GM12865 (cell line): Measurements from ENCODE around the gene AGTPBP1.

Source experiments
- DNase-seq: peaks from one replicate; pipeline ENCODE4 v3.0.0; 2010; ENCODE audit warnings: low read depth
- H3K4me3 ChIP-seq: 2 replicates; pipeline ENCODE4 v1.5.1; 2011; ENCODE audit warnings: mild to moderate bottlenecking, low read depth, low read length, control low read depth
- CTCF ChIP-seq: IDR thresholded peaks from 2 replicates; pipeline ENCODE4 v1.5.1; 2011; ENCODE audit warnings: low read length, control low read depth, low read depth, inconsistent platforms; ENCODE audit not compliant: insufficient read depth; ENCODE audit errors: missing control alignments

AGTPBP1 gene

GRCh38 chr9:85702191-85702590, 39.6 kb downstream of the AGTPBP1 start:
- no peak for TF ChIP-seq CTCF
- no peak for DNase-seq
- H3K4me3 ChIP-seq: no peak overlapping the region

DNA sequence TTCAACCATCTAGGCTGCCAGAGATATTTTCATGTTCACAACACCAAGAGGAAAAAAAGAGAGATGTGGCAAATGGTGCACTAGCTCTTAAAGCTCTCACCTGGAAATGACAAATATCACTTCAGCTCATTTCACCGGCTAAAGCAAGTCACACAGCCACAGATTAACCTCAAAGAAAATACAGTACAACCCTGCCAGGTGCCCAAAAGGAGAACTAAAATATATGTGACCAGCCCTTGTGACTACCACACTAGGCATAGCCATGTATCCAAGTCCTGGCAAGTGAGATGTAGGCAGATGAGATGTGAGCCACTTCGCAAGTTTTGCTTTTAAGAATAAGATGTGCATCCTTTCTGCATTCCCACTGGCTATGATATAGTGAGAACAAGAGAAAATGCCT, 41.4 kb downstream of the AGTPBP1 start:
- H3K4me3 ChIP-seq: no peak overlapping the region
- no peak for TF ChIP-seq CTCF
- no peak for DNase-seq

DNA sequence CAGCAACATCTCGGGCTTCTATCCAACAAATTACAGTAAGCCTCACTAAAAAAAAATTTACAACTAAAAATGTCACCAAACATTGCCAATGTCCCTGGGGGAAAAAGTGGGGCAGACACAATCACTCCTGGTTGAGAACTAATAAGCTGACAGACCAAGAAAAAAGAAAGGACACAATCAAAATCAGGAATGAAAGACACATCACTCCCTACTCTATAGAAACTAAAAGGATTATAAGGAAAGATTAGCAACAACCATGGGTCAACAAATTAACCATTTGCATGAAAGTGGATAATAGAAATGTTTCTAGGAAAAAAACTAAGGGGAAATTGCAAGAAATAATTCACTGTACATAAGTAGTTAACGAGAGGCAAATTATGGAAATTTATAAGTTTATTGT, 53.4 kb downstream of the AGTPBP1 start:
- no peak overlapping the region for H3K4me3 ChIP-seq
- no peak for DNase-seq
- TF ChIP-seq CTCF: no peak

GRCh38 chr9:85685081-85685480, 56.7 kb downstream of the AGTPBP1 start:
- H3K4me3 ChIP-seq: no peak overlapping the region
- no peak for TF ChIP-seq CTCF
- DNase-seq: no peak

- no peak for DNase-seq
- no peak for TF ChIP-seq CTCF
- no peak overlapping the region for H3K4me3 ChIP-seq
Observed at GRCh38 chr9:85676790-85677189, 65.0 kb downstream of the AGTPBP1 start.

- no peak for DNase-seq
- TF ChIP-seq CTCF: no peak
- no peak overlapping the region for H3K4me3 ChIP-seq
Observed at GRCh38 chr9:85667374-85667773, 74.4 kb downstream of the AGTPBP1 start.

- no peak for TF ChIP-seq CTCF
- H3K4me3 ChIP-seq: no peak overlapping the region
- no peak for DNase-seq
Observed at GRCh38 chr9:85666086-85666485, 75.7 kb downstream of the AGTPBP1 start.
